Peyer's patch (tissue), 4 donors: ENCODE data around the gene CLECL1.

Experiments used
- POLR2A ChIP-seq, 2 donors: fragments of 450-650 bp; IDR thresholded peaks; one replicate each; pipeline ENCODE4 v1.5.1; 2017; ENCODE audit warnings: antibody characterized with exemption in 2 of 2, mild to moderate bottlenecking in 2 of 2, moderate library complexity in 2 of 2
- TF ChIP-seq, protein P1 (sequence below), 6 experiments: fragments of 450-650 bp in 4 of 6; fragments of 200-600 bp in 2 of 6; sonication (generic) in 1 of 6; IDR thresholded peaks; one replicate each; pipeline ENCODE4 v1.5.1; 2017 to 2019; ENCODE audit warnings: antibody characterized with exemption in 6 of 6, mild to moderate bottlenecking in 3 of 6, moderate library complexity in 1 of 6

DNA sequence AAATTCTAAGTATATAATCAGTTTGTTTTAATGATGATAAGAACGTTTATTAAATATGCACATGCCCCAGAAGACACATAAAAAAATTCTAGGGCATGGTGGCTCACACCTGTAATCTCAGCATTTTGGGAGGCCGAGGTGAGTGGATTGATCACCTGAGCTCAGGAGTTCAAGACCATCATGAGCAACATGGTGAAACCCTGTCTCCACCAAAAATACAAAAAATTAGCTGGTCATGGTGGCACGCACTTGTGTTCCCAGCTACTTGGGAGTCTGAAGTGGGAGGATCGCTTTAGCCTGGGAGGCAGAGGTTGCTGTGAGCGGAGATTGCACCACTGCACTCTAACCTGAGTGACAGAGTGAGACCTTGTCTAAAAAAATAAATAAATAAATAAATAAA, 23.8 kb upstream of the CLECL1 start:
- TF ChIP-seq, protein P1, sequence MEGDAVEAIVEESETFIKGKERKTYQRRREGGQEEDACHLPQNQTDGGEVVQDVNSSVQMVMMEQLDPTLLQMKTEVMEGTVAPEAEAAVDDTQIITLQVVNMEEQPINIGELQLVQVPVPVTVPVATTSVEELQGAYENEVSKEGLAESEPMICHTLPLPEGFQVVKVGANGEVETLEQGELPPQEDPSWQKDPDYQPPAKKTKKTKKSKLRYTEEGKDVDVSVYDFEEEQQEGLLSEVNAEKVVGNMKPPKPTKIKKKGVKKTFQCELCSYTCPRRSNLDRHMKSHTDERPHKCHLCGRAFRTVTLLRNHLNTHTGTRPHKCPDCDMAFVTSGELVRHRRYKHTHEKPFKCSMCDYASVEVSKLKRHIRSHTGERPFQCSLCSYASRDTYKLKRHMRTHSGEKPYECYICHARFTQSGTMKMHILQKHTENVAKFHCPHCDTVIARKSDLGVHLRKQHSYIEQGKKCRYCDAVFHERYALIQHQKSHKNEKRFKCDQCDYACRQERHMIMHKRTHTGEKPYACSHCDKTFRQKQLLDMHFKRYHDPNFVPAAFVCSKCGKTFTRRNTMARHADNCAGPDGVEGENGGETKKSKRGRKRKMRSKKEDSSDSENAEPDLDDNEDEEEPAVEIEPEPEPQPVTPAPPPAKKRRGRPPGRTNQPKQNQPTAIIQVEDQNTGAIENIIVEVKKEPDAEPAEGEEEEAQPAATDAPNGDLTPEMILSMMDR (IDR thresholded peaks at IDR 0.05): no peak
- TF ChIP-seq POLR2A (IDR thresholded peaks at IDR 0.05): no peak
